Hematopoietic multipotent progenitor cell treated with erythropoietin and hydrocortisone succinate and interleukin-3 and kit ligand, for 15 days (in vitro differentiated cells): Measurements from ENCODE around the gene THAP3.

Experiments
- DNase-seq: peaks from one replicate; pipeline ENCODE4 v3.0.0-alpha.2; 2015; ENCODE audit warnings: low spot score

Gene THAP3

DNA sequence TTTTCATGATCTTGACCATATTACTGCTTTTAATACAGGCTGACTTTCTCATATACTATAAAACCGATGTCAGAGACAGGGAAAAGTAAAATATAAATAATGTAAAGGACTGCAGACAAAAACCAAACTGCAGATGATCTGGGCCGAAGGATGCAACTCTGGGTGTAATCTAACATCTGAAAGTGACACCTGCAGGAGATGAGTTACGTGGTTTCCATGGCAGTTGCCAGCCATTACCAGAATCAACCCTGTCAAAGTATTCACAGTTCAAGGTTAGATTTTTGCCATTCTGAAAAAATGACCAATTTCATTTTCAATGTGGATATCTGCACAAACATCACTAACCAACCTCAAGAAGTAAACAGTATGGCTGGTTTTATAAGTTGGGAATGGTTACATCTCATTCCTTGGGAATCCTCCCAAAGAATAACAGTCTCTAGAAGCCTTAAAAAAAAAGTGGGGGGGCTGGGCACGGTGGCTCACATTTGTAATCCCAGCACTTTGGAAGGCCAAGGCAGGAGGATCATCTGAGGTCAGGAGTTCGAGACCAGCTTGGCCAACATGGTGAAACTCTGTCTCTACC, 49.2 kb downstream of the THAP3 start:
- peak; percentile 16 for DNase-seq

GRCh38 chr1:6674771-6675170, 50.1 kb downstream of the THAP3 start:
- DNase-seq, result no peak

DNA sequence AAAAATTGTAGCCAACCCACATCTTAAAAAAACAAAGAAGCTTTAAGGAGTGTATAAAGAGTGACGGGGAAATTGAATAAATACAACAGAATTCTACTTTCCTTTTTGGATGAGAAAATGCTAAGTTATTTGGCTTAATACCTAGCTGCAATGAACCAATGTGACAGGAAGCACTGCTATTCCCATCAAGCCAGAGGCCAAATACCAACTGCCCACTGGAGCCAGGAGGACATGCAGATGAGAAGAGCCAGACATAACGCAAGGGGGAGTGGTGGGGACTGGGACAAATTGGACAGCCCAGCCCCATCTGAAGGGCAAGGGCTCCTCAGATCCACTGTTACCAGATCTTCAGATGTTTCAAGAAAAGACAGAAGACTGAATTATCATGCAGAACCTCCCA, 51.3 kb downstream of the THAP3 start:
- no peak for DNase-seq
